GM21367 (cell line): ENCODE data around the gene KRT16.
"Not testable (repeated sequence)": the region's sequence is repeated elsewhere in the genome, so short reads cannot be mapped to it uniquely, and the experiment has no call there.

Experiments
- ATAC-seq: cut with Tn5 transposase; IDR thresholded peaks from one replicate; pipeline ENCODE4 v1.9.1; 2021; ENCODE audit not compliant: unreplicated experiment

KRT16 gene

DNA sequence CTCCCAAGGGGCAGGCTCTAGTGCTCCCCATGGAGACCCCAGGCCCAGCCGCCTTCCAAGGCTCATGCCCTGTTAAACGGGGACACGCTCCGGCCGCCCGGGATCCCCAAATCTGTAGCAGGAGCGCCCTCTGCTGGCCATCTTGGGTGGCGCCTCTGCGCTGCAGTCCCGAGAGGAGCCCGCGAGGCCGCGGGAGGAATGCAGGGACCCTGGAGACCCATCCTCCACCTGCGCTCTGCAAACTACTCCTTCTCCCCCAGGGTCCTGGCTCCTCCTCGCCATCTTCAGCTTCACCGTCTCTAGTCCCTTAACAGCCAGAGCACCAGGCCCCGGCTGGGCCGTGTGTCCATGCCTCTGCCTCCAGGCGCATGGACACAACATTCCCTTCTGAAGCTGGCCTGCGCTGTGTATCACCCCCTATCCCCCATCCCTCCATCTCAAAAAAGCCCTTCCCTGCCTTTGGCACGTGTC is 35.4 kb upstream of the KRT16 start:
- no peak for ATAC-seq

GRCh38 chr17:41647038-41647813 is 34.7 kb upstream of the KRT16 start:
- no peak for ATAC-seq

DNA sequence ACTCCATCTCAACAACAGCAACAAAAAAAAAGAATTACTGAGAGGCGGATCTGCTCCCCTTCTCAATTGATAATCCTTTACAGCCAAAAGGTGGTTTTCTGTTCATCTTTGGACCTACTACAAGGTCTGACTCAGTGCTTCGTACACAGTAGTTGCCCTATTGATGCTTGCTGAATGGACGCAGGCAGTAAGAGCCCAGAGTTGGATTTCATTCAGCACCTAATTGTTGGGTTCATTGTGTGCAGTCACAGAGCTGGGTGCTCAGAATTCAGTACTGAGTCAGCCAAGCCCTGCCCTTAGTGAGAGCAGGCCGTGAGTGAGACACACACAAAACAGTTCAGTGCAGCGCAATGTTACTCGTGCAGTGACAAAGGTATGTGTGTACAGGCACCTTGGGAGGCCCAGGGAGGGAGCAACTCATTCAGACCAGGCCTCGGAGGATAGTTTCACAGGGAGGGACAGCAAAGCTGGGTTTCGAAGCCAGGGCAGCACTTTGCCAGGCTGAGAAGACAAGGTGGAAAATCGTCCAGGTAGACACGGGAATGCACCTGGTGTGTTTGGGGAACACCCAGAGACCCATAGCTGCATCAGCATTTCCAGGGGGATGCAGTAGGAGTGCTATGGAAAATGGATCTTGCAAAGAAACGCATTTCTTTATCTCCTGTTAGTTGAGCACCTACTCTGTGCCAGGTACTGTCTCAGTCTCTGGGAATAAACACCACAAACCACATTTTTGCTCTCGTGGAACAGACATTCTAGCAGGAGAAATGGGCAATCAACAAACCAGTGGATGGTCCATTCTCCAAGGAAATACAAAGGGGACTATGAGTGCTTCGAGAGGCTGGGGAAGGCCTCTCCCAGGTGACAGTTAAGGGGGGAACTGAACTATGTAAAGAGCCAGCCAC is 29.9 kb upstream of the KRT16 start:
- ATAC-seq = no peak

DNA sequence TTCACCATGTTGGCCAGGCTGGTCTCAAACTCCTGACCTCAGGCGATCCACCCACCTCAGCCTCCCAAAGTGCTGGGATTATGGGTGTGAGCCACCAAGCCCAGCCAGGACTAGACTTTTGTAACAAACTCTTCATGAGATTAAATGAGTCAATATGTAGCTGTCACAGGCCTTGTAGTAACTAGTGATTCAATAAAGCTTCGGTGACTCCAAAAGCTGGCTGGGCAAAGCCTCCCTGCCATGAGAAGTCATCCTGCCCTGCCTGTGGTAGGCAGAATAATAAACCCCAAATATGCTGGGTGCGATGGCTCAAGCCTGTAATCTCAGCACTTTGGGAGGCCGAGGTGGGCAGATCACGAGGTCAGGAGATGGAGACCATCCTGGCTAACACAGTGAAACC is 28.0 kb upstream of the KRT16 start:
- not testable (repeated sequence) for ATAC-seq

DNA sequence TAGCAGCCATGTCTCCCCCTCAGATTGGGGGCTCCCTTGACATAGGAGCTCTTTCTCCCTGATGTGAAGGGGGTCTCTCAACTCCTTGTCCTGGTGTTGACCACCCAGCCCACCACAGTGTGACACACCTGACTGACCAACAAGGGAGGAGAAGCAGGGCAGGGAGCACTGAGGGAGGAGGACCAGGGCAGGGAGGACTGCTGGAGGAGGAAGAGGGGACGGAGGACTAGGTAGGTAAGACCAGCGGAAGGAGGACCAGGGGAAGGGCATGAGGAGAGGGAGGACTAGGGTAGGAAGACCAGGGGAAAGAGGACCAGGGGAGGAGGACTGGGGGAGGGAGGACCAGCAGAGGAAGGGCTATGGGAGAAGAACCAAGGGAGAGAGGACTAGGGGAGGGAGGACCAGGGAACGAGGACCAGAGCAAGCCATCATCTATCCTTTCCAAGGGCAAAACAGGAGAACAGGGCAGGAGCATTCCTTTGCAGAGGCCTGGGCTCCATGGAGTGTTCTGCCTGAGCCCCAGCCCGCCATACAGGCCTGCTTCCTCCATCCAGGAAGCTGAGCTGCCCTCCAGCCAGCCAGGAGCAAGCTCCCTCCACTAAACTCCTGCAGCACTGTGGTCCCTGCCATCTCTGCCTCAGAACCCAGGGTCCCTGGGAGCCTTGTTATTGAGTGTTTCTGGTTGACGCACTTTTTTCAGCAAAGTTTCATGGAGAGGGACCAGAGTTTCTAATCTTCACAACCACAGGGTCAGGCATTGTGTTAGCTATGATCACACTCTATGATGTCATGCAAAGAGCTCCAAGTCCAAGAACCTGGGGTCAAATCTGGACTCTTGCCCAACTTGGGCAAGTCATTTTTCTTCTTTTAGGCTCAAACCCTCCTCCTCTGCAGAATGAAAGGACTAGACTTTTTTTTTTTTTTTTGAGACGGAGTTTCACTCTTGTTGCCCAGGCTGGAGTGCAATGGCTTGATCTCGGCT is 27.2 kb upstream of the KRT16 start:
- ATAC-seq = no peak

- no peak for ATAC-seq
Measured at GRCh38 chr17:41638941-41639340, 26.4 kb upstream of the KRT16 start.

GRCh38 chr17:41638194-41638593 is 25.6 kb upstream of the KRT16 start:
- ATAC-seq = no peak

GRCh38 chr17:41636652-41637051 is 24.1 kb upstream of the KRT16 start:
- ATAC-seq = no peak

DNA sequence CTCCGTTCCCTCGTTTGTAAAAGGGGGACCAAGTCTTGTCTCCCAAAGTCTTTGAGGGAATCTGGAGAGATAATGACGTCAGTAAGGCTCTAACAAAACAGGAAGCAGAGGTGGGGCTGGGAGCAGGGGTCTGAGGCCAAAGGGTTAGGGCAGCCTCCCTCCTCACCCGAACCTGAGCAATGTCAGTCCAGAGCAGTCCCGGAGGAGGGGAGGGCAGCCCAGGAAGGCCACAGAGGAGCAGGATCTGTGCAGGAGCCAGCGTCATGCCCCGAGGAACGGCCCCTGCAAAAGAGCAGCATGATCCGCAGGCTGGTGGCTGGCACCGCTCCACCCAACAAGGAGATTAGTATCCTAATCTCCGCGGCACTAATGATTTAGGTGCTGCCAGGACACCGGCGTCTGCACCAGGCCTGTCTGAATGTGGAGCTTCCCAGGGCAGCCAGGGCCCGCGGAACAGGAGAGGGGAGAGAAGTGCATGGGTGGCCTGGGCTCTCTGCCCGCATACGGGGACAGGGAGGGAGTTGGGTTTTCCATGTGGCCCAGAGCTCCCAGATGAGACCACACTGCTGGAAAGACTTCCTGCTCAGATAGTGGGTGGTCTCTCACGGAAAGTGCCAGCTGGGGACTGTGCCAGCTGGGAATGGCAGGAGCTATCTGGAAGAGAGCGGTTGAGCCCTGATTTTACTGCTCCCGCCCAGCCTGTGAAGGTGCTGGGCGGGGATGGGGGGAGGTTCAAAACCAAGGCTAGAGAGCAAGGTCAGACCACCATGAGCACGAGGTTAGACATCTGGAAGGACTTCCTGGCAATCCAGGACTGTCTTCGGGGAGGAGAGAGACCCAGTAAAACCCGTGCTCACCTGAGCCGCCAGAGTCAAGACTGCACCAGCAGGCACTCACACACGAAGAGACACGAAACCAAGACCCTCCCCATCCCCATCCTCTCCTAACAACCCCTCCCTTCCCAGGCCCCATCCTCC is 22.8 kb upstream of the KRT16 start:
- ATAC-seq = no peak

- ATAC-seq = no peak
Measured at GRCh38 chr17:41634639-41635038, 22.1 kb upstream of the KRT16 start.

GRCh38 chr17:41633556-41634199 is 21.1 kb upstream of the KRT16 start:
- no peak for ATAC-seq

DNA sequence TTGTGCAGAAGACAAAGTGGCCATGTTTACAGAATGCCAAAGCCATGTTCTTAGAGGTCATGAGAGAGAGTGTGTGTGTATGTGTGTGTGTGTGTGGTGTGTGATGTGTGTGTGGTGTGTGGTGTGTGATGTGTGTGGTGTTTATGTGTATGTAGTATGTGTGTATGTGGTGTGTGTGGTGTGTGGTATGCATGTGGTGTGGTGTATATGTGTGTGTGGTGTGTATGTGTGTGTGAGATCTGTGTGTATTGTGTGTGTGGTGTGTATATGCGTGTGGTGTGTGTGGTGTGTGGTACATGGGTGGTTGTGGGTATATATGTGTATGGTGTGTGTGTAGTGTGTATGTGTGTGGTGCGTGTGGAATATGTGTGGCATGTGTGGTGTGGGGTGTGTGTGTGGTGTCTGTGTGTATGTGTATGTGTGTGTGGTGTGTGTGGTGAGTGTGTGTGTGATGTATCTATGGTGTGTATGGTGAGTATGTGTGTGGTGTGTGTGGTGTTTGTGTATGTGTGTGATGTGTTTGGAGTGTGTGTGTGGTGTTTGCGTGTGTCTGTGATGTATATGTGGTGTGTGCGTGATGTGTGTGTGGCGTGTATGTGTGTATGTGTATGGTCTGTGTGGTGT is 20.0 kb upstream of the KRT16 start:
- ATAC-seq = no peak

DNA sequence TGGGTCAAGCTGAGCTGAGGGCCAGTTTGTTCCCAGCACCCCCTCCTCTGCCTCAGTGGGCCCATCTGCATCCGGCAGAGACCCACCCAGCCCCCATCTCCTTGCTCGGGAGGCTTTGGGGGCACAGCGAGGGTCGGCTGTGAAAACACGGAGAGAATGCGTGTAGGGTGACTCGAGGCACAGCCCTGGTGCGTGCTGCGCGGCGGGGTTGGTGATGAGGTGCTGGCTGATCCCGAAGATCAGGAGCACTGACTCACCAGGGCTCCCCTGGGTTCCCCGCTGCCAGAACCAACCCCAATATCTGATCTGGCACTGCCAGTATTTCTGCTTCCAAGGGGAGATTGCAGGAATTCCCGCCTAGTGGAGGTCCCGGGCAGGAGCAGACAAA is 19.3 kb upstream of the KRT16 start:
- no peak for ATAC-seq

GRCh38 chr17:41631025-41631897 is 18.7 kb upstream of the KRT16 start:
- ATAC-seq = no peak

DNA sequence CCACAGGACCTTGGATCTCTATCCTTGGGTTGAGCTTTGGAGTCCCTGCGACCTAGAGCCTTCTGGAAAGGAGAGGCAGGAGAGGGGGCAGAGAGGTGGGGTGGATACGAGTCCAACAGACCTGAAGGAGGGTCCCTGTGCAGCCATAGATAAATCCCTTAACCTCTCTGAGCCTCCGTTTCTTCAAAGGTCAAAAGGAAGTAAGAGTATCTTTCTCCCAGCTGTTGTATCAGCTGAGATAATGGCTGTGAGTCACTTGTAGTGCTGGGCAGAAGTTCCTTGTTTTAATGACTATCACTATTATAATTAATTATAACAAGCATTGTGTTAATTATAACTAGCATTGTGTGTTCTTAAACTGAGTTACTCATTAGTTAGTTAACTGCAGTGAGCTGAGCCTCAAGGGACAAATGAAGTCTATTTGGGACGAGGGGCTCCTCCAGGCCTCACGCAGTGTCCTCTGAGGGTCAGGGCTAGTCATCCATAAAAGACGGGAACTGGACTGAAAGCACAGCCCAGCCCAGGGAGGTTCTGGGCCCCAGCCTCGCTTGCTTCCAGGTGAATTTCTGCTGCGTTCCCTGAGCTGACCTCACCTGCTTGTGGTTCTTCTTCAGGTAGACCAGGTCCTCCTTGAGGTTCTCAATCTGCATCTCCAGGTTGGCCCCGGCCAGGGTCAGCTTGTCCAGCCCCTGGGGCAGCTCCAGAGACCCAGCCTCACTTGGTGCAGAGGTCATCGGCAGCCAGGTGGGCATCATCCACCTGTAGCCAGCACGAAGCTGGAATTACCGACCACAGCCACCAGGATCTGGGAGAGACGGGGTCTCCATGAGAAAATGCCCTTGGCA is 17.5 kb upstream of the KRT16 start:
- ATAC-seq = no peak

GRCh38 chr17:41629316-41629715 is 16.7 kb upstream of the KRT16 start:
- ATAC-seq = no peak
